Activated CD8-positive, alpha-beta memory T cell treated with anti-CD3 and anti-CD28 coated beads, Interleukin-2, amount 50 U/mL, for 48 hours (primary cell): ENCODE data around the gene SYMPK.
"Not testable (repeated sequence)": the region's sequence is repeated elsewhere in the genome, so short reads cannot be mapped to it uniquely, and the experiment has no call there.

Source experiments
- DNase-seq: peaks from one replicate; pipeline ENCODE4 v3.0.0-alpha.2; 2020

The SYMPK gene

GRCh38 chr19:45885556-45886426 lies 22.8 kb upstream of the SYMPK start, which contains the start of gene IRF2BP1:
IRF2BP1 (minus strand) TSS chr19:45886141; CDS start chr19:45885774, 367 bp downstream.
- DNase-seq = peak; percentile 92

GRCh38 chr19:45884682-45885555 lies 22.0 kb upstream of the SYMPK start:
- peak; percentile 71 for DNase-seq

GRCh38 chr19:45883881-45884681 lies 21.1 kb upstream of the SYMPK start:
- DNase-seq = no peak

- no peak for DNase-seq
Observed at GRCh38 chr19:45883586-45883880, 20.6 kb upstream of the SYMPK start.

GRCh38 chr19:45882652-45883585 lies 20.0 kb upstream of the SYMPK start:
- peak; percentile 92 for DNase-seq

- DNase-seq = no peak
Observed at GRCh38 chr19:45881909-45882528, 19.1 kb upstream of the SYMPK start.

- DNase-seq = no peak
Observed at GRCh38 chr19:45881082-45881908, 18.3 kb upstream of the SYMPK start.

- DNase-seq = no peak
Observed at GRCh38 chr19:45879971-45880370, 17.0 kb upstream of the SYMPK start.

GRCh38 chr19:45879055-45879454 lies 16.1 kb upstream of the SYMPK start:
- no peak for DNase-seq

- no peak for DNase-seq
Observed at GRCh38 chr19:45878043-45878794, 15.3 kb upstream of the SYMPK start.

- peak; percentile 62 for DNase-seq
Observed at GRCh38 chr19:45876411-45877197, 13.7 kb upstream of the SYMPK start.

- no peak for DNase-seq
Observed at GRCh38 chr19:45876161-45876410, 13.1 kb upstream of the SYMPK start.

- no peak for DNase-seq
Observed at GRCh38 chr19:45874620-45874966, 11.6 kb upstream of the SYMPK start.

- no peak for DNase-seq
Observed at GRCh38 chr19:45873219-45873772, 10.3 kb upstream of the SYMPK start.

GRCh38 chr19:45872095-45872919 lies 9.4 kb upstream of the SYMPK start:
- DNase-seq = no peak

GRCh38 chr19:45870798-45871197 lies 7.9 kb upstream of the SYMPK start:
- no peak for DNase-seq

GRCh38 chr19:45867241-45867640 lies 4.3 kb upstream of the SYMPK start:
- not testable (repeated sequence) for DNase-seq
